ENCODE measurements around the gene TPK1. TPM values are rescaled to one million over a fixed set of nuclear protein-coding genes. Genes with fewer than 3 reads are reported as not detected.

Gene TPK1
- total RNA-seq: 3.7 and 4.0 TPM in 2 replicates

GRCh38 chr7:144835652-144836544, at the start of gene TPK1:
Gene TPK1 (minus strand): TSS chr7:144836053. CDS start chr7:144835602, 451 bp downstream.

GRCh38 chr7:144403649-144404061, 432.2 kb downstream of the TPK1 start, which contains the start of gene NOBOX:
Gene NOBOX (minus strand): TSS chr7:144403693.

